Dendritic cell treated with granulocyte-macrophage colony-stimulating factor and Interleukin-4, amounts not matched to agents 40 ng/mL and 50 ng/mL, for 4 days (primary cell): Measurements from ENCODE around the gene PPIL1.

ENCODE experiments used
- H3K27ac Mint-ChIP-seq: one replicate; pipeline ENCODE4 v1.8.0; 2022; ENCODE audit warnings: mild to moderate bottlenecking, mixed read lengths
- H3K27me3 Mint-ChIP-seq: one replicate; pipeline ENCODE4 v1.8.0; 2022; ENCODE audit warnings: mild to moderate bottlenecking, mixed read lengths
- H3K36me3 Mint-ChIP-seq: one replicate; pipeline ENCODE4 v1.8.0; 2022; ENCODE audit warnings: low read depth, mixed read lengths
- H3K4me1 Mint-ChIP-seq: one replicate; pipeline ENCODE4 v1.8.0; 2022; ENCODE audit warnings: low read depth, mixed read lengths
- H3K4me3 Mint-ChIP-seq: one replicate; pipeline ENCODE4 v1.8.0; 2022; ENCODE audit warnings: mild to moderate bottlenecking, moderate library complexity, mixed read lengths
- H3K9me3 Mint-ChIP-seq: one replicate; pipeline ENCODE4 v1.8.0; 2022; ENCODE audit warnings: mixed read lengths
- intact Hi-C: fragments of 100-400 bp; cut with micrococcal nuclease; formaldehyde crosslinking; loops from one replicate; pipeline ENCODE4 v1.15.0; 2022

The PPIL1 gene

GRCh38 chr6:36827261-36828079 is 47.1 kb downstream of the PPIL1 start:
- Mint-ChIP-seq H3K27ac (peak overlapping the region; percentile 75), H3K27me3 (peaks cover 19% of the 10 kb centered on the region), H3K36me3 (no peaks in the 10 kb centered on the region), H3K9me3 (no peaks in the 10 kb centered on the region), H3K4me3 (peak overlapping the region; percentile 60), H3K4me1 (peaks cover 31% of the 10 kb centered on the region)
- intact Hi-C loops: no loop called here

GRCh38 chr6:36826520-36827227 is 47.9 kb downstream of the PPIL1 start:
- Mint-ChIP-seq H3K27me3 (peaks cover 24% of the 10 kb centered on the region), H3K27ac (peak overlapping the region; percentile 75), H3K36me3 (no peaks in the 10 kb centered on the region), H3K4me3 (no peak overlapping the region), H3K4me1 (peaks cover 31% of the 10 kb centered on the region), H3K9me3 (no peaks in the 10 kb centered on the region)
- intact Hi-C loops: no loop called here

GRCh38 chr6:36825994-36826393 is 48.6 kb downstream of the PPIL1 start:
- intact Hi-C loops: no loop called here
- H3K36me3 Mint-ChIP-seq: no peaks in the 10 kb centered on the region
- no peak overlapping the region for H3K27ac Mint-ChIP-seq
- H3K4me3 Mint-ChIP-seq: no peak overlapping the region
- H3K9me3 Mint-ChIP-seq: no peaks in the 10 kb centered on the region
- H3K27me3 Mint-ChIP-seq: peaks cover 24% of the 10 kb centered on the region
- H3K4me1 Mint-ChIP-seq: peaks cover 35% of the 10 kb centered on the region

- Mint-ChIP-seq H3K27ac (no peak overlapping the region), H3K27me3 (peaks cover 21% of the 10 kb centered on the region), H3K9me3 (no peaks in the 10 kb centered on the region), H3K4me3 (no peak overlapping the region), H3K36me3 (no peaks in the 10 kb centered on the region), H3K4me1 (peaks cover 40% of the 10 kb centered on the region)
- intact Hi-C loops: no loop called here
Measured at GRCh38 chr6:36825452-36825851, 49.2 kb downstream of the PPIL1 start.

- H3K27ac Mint-ChIP-seq: peak overlapping the region; percentile 27
- H3K4me3 Mint-ChIP-seq: no peak overlapping the region
- peaks cover 40% of the 10 kb centered on the region for H3K4me1 Mint-ChIP-seq
- intact Hi-C loops: no loop called here
- H3K36me3 Mint-ChIP-seq: no peaks in the 10 kb centered on the region
- H3K9me3 Mint-ChIP-seq: no peaks in the 10 kb centered on the region
- H3K27me3 Mint-ChIP-seq: peaks cover 21% of the 10 kb centered on the region
Measured at GRCh38 chr6:36824253-36824652, 50.4 kb downstream of the PPIL1 start.

- H3K4me3 Mint-ChIP-seq: no peak overlapping the region
- no peaks in the 10 kb centered on the region for H3K9me3 Mint-ChIP-seq
- H3K36me3 Mint-ChIP-seq: no peaks in the 10 kb centered on the region
- H3K4me1 Mint-ChIP-seq: peaks cover 40% of the 10 kb centered on the region
- H3K27ac Mint-ChIP-seq: no peak overlapping the region
- H3K27me3 Mint-ChIP-seq: peaks cover 17% of the 10 kb centered on the region
- intact Hi-C loops: no loop called here
Measured at GRCh38 chr6:36823421-36824096, 51.0 kb downstream of the PPIL1 start.

GRCh38 chr6:36822506-36823269 is 51.9 kb downstream of the PPIL1 start:
- no peaks in the 10 kb centered on the region for H3K36me3 Mint-ChIP-seq
- no peak overlapping the region for H3K4me3 Mint-ChIP-seq
- no peaks in the 10 kb centered on the region for H3K9me3 Mint-ChIP-seq
- H3K27me3 Mint-ChIP-seq: peaks cover 17% of the 10 kb centered on the region
- peaks cover 34% of the 10 kb centered on the region for H3K4me1 Mint-ChIP-seq
- H3K27ac Mint-ChIP-seq: no peak overlapping the region
- intact Hi-C loops: no loop called here

GRCh38 chr6:36821581-36822335 is 52.8 kb downstream of the PPIL1 start:
- Mint-ChIP-seq H3K4me3 (no peak overlapping the region), H3K27me3 (peaks cover 13% of the 10 kb centered on the region), H3K4me1 (peaks cover 25% of the 10 kb centered on the region), H3K36me3 (no peaks in the 10 kb centered on the region), H3K27ac (no peak overlapping the region), H3K9me3 (no peaks in the 10 kb centered on the region)
- intact Hi-C loops: no loop called here

- H3K4me1 Mint-ChIP-seq: peaks cover 19% of the 10 kb centered on the region
- H3K9me3 Mint-ChIP-seq: no peaks in the 10 kb centered on the region
- H3K27me3 Mint-ChIP-seq: peaks cover 9% of the 10 kb centered on the region
- intact Hi-C loops: no loop called here
- H3K36me3 Mint-ChIP-seq: no peaks in the 10 kb centered on the region
- peak overlapping the region; percentile 35 for H3K27ac Mint-ChIP-seq
- H3K4me3 Mint-ChIP-seq: no peak overlapping the region
Measured at GRCh38 chr6:36820700-36821580, 53.7 kb downstream of the PPIL1 start.

- Mint-ChIP-seq H3K4me3 (no peak overlapping the region), H3K36me3 (no peaks in the 10 kb centered on the region), H3K27me3 (peaks cover 5% of the 10 kb centered on the region), H3K27ac (no peak overlapping the region), H3K4me1 (peaks cover 9% of the 10 kb centered on the region), H3K9me3 (no peaks in the 10 kb centered on the region)
- intact Hi-C loops: no loop called here
Measured at GRCh38 chr6:36818756-36819155, 55.8 kb downstream of the PPIL1 start.

- peaks cover 7% of the 10 kb centered on the region for H3K27me3 Mint-ChIP-seq
- H3K4me1 Mint-ChIP-seq: peaks cover 9% of the 10 kb centered on the region
- H3K36me3 Mint-ChIP-seq: no peaks in the 10 kb centered on the region
- intact Hi-C loops: no loop called here
- no peaks in the 10 kb centered on the region for H3K9me3 Mint-ChIP-seq
- no peak overlapping the region for H3K27ac Mint-ChIP-seq
- no peak overlapping the region for H3K4me3 Mint-ChIP-seq
Measured at GRCh38 chr6:36817847-36818246, 56.8 kb downstream of the PPIL1 start.

GRCh38 chr6:36817176-36817817 is 57.3 kb downstream of the PPIL1 start:
- H3K4me3 Mint-ChIP-seq: no peak overlapping the region
- peaks cover 9% of the 10 kb centered on the region for H3K4me1 Mint-ChIP-seq
- intact Hi-C loops: no loop called here
- no peak overlapping the region for H3K27ac Mint-ChIP-seq
- no peaks in the 10 kb centered on the region for H3K36me3 Mint-ChIP-seq
- no peaks in the 10 kb centered on the region for H3K9me3 Mint-ChIP-seq
- peaks cover 7% of the 10 kb centered on the region for H3K27me3 Mint-ChIP-seq
